AG09319 (cell line): Measurements from ENCODE around the gene OFD1.

Experiments
- DNase-seq: peaks from one replicate; pipeline ENCODE4 v3.0.0-alpha.2; 2010; ENCODE audit warnings: low read depth; ENCODE audit errors: extremely low read depth
- TF ChIP-seq, protein P1 (sequence below): IDR thresholded peaks from 2 replicates; pipeline ENCODE4 v1.5.1; 2011; ENCODE audit warnings: low read depth, mild to moderate bottlenecking, inconsistent platforms, low read length, moderate library complexity

OFD1 gene

DNA sequence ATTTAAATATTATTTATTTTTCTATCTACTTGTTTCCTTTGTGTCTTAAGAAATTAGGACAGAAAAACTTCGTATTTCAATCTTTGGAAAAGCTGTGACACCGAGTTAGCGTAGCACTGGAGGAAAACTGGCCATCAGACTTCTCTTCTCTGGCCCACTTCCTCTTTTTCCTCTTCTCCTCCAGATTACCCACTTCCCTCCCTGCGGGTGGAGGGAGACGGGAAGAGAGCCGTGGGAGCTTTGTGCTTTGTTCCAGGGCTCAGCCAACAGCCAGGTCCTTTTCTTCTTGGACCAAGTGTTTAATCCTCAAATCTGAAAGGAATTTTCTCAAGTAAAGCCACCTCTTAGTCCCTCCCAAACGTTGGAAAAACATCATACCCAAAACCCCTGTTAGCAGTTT, 29.7 kb downstream of the OFD1 start:
- DNase-seq, result no peak
- TF ChIP-seq, protein P1, sequence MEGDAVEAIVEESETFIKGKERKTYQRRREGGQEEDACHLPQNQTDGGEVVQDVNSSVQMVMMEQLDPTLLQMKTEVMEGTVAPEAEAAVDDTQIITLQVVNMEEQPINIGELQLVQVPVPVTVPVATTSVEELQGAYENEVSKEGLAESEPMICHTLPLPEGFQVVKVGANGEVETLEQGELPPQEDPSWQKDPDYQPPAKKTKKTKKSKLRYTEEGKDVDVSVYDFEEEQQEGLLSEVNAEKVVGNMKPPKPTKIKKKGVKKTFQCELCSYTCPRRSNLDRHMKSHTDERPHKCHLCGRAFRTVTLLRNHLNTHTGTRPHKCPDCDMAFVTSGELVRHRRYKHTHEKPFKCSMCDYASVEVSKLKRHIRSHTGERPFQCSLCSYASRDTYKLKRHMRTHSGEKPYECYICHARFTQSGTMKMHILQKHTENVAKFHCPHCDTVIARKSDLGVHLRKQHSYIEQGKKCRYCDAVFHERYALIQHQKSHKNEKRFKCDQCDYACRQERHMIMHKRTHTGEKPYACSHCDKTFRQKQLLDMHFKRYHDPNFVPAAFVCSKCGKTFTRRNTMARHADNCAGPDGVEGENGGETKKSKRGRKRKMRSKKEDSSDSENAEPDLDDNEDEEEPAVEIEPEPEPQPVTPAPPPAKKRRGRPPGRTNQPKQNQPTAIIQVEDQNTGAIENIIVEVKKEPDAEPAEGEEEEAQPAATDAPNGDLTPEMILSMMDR, result no peak

GRCh38 chrX:13764765-13765164, 30.2 kb downstream of the OFD1 start:
- no peak for DNase-seq
- TF ChIP-seq, protein P1, result no peak; the same call in 1 of the 2 replicates

DNA sequence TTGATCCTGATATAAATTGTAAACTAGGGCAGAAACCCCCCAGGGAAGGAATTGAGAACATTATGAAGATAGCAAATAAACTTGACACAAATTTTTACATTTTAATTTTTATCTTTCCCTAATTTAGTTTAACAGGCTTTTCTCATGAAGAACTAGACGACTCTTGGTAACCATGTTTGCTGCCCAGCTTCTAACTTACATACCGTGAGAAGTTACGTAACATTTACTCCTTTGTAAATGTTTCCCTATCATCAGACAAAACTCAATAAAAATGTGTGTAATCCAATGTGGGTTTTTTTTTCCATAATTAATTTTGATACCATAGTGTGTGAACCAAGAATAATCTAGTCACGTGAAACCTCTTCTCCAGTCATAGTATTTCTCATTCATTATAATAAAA, 34.4 kb downstream of the OFD1 start:
- TF ChIP-seq, protein P1, result no peak
- no peak for DNase-seq

DNA sequence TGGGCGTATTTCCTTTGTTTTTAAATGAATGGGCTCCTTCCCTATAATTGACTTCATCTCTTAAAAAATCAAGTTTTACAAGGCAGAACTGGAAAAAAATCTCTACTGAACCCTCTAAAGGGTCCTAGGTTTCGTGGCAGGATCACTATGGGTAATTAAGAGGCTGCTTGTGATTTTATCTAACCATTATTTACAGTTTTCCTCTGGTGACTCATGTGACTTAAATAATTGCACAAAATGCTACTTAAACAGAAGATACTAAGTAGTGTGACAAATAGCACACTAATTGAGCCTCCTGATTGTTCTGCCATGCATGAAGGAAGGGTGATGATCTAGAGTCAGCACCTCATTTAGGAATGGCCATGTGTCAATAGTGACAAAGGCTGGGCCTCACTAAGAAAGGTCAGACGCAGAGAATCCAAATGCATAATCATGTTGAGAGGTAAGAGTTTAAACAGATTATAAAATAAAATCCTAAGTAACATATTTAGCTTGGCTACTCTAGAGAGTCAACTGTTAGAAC, 35.5 kb downstream of the OFD1 start:
- no peak for DNase-seq
- TF ChIP-seq, protein P1, result no peak

DNA sequence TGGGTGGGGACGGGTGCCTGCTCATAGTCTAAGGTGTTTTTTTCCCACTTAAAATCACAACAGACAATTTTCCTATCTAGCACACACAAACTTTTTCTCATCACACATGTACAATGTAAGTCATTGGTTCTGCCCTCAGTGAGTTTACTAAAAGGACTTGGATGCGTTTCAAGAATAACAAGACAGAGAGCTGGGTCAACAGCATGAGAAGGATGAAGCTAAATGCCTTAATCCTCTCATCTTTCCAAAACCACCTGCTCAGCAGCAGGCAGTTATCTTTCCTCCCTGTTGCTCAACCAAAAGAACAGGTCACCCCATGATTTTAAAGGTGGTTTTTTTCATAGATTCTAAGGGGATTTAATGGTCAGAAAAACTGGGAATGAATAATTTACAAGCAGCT, 40.1 kb downstream of the OFD1 start:
- DNase-seq, result no peak
- TF ChIP-seq, protein P1, result no peak

DNA sequence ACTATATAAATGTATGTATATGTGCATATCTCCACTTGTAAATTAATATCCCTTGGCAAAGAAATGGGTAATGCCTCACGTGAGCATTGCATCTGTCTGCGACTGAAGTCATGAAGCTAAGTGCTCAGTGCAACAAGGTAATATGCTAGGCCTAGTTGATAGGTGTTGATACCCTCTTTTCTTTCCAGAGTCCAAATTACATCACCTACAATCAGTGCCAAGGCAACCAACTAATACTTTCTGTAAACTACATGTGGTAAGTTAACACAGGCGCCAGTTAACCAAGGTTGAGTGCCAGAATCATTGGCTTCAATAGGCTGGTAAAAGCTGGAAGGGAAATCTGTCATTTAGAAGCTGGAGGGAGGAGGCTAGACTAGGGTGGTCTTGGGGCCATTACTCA, 41.3 kb downstream of the OFD1 start:
- TF ChIP-seq, protein P1, result no peak
- no peak for DNase-seq

- DNase-seq, result no peak
- TF ChIP-seq, protein P1, result no peak
Observed at GRCh38 chrX:13776387-13776786, 41.8 kb downstream of the OFD1 start.
